Coronary artery (tissue), 2 donors: ENCODE results near the gene QRICH2.
A peak's percentile ranks its signal among the peaks of the same experiment; 100 is the strongest.
"Not testable (repeated sequence)": the region's sequence is repeated elsewhere in the genome, so short reads cannot be mapped to it uniquely, and the experiment has no call there.

Source experiments
- DNase-seq: peaks from one replicate; pipeline ENCODE4 v3.0.0-alpha.2; 2017; ENCODE audit warnings: low spot score
- H3K27ac ChIP-seq, 2 donors: fragments of 200-600 bp; sonication (generic); one replicate each; pipeline ENCODE4 v1.5.1; 2016 to 2019
- H3K4me3 ChIP-seq: fragments of 200-600 bp; sonication (generic); 2 replicates; pipeline ENCODE4 v1.5.1; 2016; ENCODE audit warnings: mild to moderate bottlenecking, moderate library complexity
- CTCF ChIP-seq: fragments of 200-600 bp; sonication (generic); IDR thresholded peaks from one replicate; pipeline ENCODE4 v1.5.1; 2019; ENCODE audit warnings: antibody characterized with exemption

The QRICH2 gene

GRCh38 chr17:76260220-76260619 lies 47.9 kb downstream of the QRICH2 start:
- H3K4me3 ChIP-seq = no peak overlapping the region
- no peak for TF ChIP-seq CTCF
- no peak overlapping the region for H3K27ac ChIP-seq
- DNase-seq = no peak

GRCh38 chr17:76256430-76257050 lies 51.5 kb downstream of the QRICH2 start:
- not testable (repeated sequence) for H3K4me3 ChIP-seq, H3K27ac ChIP-seq
- peak; percentile 22 for DNase-seq

GRCh38 chr17:76255801-76256429 lies 52.2 kb downstream of the QRICH2 start:
- no peak for DNase-seq
- Histone ChIP-seq H3K27ac (no peak overlapping the region), H3K4me3 (no peak overlapping the region)
- no peak for TF ChIP-seq CTCF

GRCh38 chr17:76254275-76254674 lies 53.8 kb downstream of the QRICH2 start:
- H3K27ac ChIP-seq = no peak overlapping the region
- no peak overlapping the region for H3K4me3 ChIP-seq
- no peak for DNase-seq
- TF ChIP-seq CTCF = no peak

- no peak overlapping the region for H3K4me3 ChIP-seq
- no peak for TF ChIP-seq CTCF
- DNase-seq = no peak
- no peak overlapping the region for H3K27ac ChIP-seq
Observed at GRCh38 chr17:76253841-76254240, 54.2 kb downstream of the QRICH2 start.

- DNase-seq, H3K4me3 ChIP-seq: not testable (repeated sequence)
- peak overlapping the region in 1 of 2 donors; percentile 83 for H3K27ac ChIP-seq
Observed at GRCh38 chr17:76252967-76253766, 54.9 kb downstream of the QRICH2 start.

GRCh38 chr17:76252040-76252954 lies 55.8 kb downstream of the QRICH2 start:
- no peak for TF ChIP-seq CTCF
- Histone ChIP-seq H3K27ac (peak overlapping the region; percentile 42 to 83), H3K4me3 (no peak overlapping the region)
- DNase-seq = no peak
